ENCODE results near the gene PSAPL1.

The PSAPL1 gene

DNA sequence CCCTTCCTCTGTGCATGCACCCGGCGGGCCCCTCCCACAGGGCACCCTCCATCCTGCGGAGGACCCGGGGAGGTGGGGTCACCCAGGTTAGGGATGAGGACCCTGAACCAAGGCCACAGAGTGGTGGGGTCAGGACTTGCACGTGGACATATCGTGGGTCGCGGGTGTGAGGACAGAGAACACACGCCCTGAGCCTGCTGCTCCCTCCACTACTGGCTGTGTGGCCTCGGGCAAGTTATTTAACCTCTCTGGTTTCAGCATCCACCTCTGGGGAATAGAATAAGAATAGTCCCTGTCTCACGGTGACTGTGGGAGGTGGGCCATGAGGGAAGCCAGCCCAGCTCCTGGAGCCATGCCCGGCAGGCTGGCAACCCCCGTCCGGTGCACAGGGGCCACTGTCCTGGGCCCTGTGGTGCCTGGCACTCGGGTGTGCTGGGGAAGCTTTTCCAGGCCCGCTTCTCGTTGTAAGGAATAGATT lies 5.1 kb downstream of the PSAPL1 start:
- DNase-seq = no peak

DNA sequence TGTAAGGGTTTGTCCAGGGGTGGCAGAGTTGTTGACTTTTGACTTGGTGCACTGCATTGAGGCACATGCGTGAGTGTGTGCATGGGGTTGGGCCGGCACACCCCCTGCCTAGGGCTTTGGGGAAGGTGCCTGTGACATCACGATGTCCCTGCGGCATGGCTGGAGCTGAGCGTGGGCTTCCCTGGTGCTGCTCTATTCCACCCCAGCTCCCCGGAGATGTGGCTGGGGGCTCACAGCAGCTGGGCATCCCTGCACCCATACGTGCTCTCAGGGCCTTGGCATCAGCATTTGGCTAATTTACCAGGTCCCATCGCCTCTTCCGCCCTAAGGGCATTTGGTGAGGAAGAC lies 5.7 kb downstream of the PSAPL1 start:
- DNase-seq = no peak

DNA sequence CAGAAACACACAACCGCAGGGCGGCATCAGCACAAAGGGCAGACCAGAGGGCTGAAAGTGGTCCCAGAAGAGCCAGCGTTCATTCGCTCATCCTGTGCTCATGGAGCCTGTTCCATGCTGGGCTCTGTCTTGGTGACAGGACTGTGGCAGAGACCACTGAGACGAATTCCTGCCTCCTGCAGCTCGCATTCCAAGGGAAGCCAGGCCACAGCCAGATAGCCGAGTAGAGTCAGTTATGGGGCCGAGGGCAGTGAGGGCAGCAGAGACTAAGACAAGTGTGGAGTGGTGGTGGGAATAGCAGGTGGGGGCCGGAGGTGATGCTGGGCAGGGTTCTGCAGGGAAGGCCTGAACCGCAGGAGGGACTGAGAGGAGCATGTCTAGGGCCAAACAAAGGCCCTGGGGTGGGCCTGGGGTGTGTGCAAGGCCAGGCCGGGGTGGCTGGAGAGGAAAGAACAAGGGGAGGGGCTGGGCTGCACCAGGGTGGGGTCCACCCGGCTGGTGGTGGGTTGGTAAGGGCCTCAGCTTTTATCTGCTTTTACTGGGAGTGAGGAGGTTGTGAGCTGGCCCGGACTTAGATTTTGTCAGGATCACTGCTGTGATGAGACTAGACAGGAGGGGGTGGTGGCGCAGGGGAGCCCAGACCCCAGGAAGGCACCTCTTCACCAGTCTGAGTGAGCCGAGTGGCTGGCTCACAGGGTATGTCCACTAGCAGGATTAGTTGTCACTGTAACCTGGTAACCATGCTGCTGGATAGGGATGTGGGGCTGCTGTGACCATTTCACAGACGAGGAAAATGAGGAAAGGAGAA lies 6.3 kb downstream of the PSAPL1 start:
- no peak for DNase-seq

DNA sequence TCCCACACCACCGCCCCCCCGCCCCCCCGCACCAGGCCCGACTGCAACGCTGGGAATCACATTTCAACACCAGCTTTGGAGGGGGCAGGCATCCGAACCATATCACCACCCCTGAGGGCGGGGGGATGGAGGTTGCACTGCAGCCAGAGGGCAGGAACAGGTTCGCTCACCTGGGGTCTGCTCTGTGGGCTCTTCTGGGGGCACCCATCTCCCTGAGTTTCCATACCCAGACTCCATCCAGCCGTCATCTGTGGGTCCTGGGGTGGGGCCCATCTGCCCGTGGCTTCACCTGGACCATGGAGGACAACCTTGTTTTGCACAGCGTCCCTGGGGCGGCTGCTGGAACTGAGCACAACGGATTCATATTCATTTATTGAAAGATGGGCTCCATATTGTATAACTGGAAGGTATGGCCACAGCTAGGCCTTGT lies 6.9 kb downstream of the PSAPL1 start:
- DNase-seq = no peak

DNA sequence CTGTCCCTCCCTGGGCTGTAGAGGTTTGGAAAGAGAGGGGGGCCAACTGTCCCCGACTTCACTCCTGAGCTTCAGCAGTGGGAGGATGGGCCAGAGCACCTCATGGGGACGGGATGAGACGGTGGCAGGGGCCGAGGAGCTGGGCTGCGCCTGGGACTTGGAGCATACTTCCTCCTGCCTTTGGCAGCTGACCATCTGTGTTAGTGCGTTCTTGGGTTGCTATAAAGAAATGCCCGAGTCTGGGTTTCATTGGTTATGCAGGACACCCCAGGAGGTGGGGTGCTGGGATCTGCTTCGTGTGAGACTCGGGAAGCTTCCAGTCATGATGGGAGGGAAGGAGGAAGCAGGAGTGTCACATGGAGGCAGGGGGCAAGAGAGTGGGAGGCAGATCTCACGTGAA lies 7.4 kb downstream of the PSAPL1 start:
- no peak for DNase-seq

DNA sequence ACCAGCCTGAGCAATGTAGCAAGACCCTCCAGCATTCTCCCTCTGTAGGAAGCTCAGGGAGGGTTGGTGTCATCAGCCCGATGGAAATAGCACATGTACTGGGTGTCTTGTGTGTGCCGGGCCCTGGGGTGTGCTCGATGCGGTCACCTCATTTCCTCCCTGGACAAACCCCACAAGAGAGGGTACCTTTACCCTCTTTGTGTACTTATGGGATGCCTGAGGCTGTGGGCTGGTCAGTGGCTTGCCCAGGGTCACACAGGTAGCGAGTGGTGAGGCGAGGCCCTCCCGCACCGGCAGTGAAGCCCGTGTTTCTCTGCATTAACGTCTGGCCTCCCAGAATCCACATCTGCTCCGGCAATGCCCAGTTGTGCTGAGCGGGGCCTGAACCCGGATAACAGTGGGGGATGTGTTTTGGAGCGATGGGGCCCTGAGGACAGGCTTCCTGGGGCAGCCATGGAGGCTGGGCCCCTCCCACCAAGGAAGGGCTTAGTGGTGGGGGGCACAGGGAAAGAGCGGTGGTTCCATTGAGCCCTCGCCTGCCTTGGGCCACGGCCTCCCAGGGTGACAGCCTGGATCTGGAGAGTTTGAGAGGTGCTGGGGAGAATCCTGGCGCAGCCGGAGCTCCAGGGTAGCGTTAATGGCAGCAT lies 8.1 kb downstream of the PSAPL1 start:
- DNase-seq = no peak

DNA sequence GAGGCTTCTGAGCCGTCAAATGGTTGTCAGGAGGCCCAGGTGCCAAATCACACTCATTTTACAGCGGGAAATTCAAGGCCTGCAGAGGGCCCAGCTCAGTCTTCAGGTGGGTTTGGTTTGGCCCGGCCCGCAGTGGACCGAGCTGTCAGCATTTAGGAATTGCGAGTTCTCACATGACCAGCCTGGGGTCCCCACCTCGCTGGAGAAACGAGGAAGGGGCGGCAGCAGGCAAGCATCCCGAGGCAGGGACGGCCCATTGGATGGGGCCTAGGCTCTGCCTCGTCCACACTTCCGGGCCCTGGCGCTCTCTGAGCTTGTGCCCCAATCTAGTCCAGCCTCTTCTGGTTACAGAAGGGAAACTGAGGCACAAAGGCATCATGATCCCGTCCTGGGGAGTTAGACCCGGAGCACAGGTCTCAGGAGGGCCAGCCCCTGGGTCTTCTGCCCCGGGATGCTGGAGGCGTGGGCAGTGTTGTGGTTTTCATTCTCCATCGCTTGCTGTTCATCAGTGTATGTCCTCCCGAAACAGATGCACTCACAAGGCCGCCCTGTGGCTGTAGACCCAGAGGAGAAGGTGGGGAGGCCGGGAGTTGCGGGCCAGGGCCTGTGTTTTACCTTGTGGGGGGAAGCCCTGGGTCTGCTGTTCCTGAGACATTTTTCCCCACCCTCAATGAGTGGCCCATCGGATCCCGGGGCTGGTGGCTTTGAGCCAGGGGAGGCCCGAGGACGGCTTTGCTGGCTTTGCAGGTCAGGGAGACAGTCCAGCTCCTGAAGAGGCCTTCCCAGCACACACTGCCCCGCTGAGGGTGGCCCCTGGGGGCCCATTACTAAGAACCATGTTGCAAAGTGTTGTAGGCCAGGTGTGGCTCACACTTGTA lies 8.9 kb downstream of the PSAPL1 start:
- no peak for DNase-seq

DNA sequence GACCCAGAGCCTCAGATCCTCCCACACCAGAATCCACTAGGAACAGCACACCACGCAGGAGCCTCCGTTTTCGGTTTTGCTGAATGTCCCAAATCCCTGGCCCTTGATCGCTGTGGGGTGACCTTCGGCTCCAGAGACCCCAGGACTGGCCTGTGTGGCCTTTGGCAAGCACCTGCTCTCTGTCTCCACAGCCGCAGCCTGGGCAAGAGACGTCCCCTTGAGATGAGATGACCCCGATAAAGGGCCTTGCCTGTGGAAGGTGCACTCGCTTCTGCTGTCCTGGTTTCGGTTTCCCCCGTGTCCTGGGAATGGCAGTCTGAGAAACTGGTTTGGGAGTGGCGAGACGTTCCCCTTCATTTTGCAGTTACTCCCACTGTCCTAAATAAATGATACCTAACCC lies 9.6 kb downstream of the PSAPL1 start:
- DNase-seq = no peak

DNA sequence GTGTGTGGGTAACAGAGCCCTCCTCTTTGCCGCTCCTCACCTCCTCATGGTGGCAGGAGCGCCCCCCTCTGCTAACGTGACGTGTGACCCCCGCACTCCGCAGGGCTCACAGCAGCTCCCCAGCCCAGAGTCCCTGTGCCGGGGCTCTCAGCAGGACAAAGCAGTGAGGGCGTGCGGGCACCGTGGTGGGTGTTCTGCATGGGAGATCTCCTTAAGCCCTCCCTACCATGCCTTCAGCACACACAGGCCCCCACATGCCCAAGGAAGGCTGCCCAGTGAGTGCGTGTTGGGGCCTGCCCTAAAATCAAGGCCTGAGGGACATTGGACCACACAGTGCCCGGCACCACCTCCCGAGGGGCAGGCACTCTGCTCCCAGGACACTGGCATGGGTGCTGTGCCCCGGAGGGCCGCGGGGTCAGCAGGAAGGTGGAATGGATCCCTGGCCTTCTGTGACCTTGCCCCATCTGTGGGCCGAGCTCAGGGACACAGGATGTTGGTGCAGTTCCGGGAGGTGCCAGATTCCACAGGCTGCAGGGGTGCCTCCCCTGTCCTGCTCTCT lies 10.1 kb downstream of the PSAPL1 start:
- no peak for DNase-seq

DNA sequence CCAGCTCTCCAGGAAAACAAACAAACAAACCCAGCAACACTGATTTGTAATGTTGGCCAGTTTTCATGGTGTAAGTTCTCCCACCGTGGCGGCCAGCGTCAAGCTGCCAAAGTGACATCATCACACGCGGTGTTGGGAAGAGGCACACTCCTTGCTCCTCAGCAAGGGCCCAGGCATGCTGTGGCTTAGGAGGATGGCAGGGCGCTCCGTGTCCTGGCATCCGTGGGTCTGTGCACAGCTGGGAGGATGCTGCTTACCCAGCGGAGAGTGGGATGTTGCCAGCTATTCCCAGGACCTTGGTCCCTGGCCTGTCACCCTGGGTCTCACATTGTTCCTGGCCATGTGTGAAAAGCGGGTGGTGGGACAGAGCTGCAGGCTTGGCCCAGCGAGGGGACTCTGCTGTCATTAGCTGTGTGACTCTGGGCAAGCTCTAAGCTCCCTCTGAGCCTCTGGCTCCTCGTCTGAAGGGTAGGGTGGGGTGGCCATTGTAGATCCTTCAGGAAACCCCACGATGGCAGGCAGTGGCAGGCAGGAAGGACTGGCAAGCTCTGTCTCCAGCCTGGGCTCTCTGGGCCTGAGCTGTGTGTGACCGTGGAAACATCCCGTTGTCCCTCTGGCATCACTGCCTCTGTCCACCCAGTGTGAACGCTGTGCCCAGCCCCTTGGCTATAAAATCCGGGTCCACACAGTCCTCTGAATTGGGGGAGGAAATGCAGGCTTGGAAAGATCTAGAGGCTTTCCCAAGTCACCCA lies 10.8 kb downstream of the PSAPL1 start:
- no peak for DNase-seq

DNA sequence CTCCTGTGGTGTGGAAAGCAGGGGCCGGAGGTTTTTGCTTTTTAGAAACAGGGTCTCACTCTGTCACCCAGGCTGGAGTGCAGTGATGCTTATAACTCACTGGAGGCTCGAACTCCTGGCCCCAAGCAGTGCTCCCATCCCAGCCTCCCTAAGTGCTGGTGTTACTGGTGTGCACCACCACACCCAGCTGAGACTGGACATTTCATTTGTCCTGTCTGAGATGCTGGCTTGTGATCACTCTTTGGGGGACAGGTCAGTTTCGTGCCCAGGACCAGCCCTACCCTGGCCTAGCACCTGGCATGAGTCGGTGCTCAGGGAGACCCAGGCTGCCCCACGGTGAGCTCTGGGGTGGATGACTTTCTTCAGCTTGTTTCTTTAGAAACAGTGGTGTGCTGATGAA lies 11.3 kb downstream of the PSAPL1 start:
- DNase-seq = no peak

DNA sequence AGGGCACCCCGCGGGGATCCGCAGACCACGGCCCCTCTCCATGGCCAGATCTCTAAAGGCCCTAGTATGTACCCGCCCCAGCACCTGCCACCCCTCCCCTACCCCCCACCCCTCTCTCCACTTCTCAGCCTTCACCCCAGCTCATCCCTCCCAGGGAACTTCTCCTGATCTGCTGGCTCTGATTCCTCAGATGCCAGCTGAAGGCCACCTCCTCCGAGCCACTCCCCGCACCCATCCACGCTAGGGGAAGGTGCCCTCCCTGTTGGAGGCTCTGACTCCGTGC lies 11.9 kb downstream of the PSAPL1 start:
- DNase-seq = no peak

DNA sequence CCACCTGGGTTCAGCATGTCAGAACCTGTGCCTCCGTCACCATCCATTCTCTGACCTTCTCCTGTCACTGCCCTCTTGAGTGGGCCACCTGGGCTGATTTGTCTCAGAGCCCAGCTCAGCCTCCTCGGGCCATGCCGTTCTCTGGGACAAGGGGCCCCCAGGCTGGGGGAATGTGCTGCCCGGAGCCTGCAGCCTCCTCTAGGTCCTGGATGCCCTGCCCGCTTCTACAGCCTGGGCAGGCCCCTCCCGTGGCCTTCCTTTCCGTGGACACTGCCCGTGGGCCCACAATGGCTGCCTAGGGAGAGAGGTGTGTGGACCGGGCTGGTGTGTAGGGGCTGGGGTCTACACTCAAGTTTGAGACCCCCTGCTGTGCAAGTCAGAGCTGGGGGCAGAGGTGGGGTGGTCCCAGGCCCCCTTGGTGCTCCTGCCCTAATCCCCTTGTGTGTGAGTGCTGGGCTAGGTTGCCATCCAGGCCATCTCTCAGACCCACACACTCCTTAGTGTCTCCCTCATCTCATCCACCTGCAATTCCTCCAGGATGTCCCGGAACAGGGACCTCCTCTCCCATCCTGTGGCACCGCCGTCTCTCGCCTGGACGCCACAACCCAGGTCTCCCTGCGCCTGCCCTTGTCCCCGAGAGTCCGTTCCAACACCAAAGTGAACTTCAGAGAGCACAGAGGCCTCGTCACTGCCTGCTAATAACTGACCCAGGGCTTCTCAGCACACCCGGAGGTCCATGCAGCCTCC lies 12.4 kb downstream of the PSAPL1 start:
- no peak for DNase-seq

DNA sequence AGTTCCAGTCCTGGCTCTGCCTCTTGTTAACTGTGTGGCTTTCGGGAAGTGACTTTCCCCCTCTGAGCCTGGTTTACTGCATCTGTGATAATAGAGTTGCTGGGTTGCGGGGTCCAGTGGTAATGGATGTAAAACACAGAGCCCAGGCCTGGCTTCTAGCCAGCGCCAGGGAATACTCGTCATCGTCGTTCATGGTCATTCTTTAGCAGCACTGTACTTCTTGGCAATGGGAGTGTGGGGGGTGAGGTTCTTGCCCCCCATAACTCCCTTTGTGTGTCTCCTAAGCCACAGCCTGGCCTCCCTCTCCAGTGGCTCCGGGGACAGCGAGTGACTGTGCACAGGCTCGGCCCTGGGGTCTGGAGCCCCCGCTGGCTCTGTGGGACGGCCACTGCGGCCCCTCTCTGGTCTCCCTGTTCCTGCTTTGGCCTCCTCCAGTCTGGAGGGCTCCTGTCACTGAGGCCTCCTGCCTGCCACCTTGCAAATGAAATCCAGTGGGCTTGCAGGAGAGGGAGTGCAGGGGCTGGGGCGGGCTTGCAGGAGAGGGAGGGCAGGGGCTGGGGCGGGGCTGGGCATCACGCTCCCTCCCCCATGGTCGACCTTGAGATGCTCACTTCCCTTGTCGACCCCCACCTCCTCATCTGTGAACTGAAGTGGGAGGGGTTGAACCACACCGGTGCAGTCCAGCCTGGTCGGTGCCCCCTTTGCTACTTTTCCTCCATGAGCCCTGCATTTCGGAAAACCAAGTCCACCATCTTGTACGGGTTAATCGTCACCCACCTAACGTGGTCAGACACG lies 13.2 kb downstream of the PSAPL1 start:
- no peak for DNase-seq

DNA sequence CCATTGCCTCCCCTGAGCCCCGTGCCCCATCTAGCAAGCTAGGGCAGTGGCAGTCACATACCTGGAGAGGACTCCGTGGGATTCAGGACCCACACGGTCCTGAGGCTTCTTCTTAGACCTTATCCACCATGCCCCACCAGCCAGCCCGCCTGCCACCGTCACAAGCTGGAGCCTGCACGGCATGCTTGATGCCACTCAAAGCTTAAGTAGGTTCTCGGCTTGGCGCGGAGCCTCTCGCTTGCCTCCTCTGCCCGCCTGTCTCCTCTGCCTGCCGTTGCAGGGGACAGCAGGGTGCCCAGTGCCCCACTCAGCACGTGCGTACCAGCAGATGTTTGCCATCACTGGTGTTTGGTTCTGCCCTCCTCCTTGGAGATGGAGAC lies 14.1 kb downstream of the PSAPL1 start:
- no peak for DNase-seq

DNA sequence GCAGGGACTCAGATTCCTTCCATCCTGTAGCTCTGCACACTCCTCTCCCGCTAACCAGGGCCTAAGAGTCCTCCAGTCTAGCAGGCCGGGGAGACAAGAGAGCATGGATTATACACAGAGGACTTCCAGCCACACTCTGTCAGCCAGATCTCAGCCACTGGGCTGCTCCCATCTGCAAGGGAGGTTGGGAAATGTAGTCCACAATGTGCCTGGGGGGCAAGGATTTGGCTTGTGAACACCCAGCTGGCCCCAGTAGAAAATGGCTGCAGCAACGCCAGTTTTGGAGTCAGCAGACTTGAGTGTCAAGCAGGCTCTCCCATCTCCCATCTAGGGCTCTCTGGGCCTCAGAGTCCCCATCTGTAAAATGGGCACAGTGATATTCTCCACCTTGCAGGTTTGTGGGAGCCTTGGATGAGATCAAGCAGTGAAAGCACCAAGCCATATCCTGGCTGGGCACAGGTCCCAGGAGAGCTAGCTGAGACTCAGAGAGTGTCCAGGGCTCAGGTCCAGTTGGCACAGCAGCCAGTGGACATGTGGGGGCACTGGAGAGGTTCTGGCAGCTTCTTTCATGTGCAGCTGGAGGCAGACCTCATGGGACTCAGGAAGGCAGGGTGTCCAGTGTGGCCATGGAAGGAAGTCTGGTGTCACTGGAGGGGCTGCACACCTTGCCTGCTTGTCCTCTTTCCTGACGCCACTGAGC lies 14.6 kb downstream of the PSAPL1 start:
- DNase-seq = no peak

DNA sequence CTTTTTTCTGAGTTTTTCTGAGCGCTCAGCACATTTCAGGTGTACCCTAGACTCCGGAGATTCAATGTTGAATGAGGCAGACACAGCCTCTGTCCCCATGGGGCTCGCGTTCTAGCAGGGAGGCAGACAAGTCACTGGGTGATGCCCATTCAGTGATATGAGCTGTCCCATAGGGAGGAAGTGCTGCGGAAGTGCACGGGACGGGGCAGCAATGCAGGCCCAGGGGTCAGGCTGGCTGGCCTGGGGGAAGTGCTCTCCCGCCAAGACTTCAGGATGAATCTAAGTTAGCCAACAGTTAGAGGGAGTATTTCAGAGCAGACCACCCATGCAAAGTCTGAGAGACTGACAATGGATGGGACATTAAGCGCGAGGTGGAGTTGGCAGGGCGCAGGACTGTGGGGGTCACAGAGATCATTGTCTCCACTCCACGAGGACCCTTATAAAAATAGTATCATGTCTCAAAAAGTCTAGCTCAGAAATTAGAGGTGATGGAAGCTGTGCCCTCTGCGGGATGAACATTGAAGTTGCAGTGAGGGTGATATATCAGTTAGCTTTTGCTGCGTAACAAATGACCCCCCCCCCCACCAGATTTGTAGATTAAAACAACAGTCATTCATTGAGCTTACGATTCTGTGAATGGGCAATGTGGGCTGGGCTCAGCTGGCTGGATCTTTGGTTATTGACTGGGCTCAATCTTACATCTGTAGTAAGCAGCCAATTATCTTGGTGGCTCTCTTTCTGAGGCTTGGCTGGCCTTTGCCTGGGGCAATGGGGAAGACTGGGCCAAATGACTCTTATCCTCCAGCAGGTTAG lies 16.4 kb downstream of the PSAPL1 start:
- no peak for DNase-seq

DNA sequence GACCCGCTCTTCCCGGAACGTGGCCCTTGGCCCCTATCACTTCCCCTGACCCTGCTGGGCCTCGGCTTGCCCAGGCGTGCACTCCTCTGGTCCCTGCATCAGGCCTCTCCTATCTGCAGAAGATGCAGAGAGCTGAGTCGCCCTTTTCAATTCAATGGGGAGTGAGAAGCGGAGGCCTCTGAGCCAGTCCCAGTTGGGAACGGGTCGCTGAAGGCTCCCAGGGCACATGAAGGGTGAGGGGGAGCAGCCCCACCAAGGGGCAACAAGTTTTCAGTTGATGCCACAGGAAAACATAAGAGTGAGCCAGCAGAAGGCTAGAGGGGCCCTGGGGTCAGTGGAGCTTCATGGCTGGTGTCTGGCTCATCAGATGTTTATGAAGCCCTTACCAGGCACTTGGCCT lies 17.1 kb downstream of the PSAPL1 start:
- no peak for DNase-seq

DNA sequence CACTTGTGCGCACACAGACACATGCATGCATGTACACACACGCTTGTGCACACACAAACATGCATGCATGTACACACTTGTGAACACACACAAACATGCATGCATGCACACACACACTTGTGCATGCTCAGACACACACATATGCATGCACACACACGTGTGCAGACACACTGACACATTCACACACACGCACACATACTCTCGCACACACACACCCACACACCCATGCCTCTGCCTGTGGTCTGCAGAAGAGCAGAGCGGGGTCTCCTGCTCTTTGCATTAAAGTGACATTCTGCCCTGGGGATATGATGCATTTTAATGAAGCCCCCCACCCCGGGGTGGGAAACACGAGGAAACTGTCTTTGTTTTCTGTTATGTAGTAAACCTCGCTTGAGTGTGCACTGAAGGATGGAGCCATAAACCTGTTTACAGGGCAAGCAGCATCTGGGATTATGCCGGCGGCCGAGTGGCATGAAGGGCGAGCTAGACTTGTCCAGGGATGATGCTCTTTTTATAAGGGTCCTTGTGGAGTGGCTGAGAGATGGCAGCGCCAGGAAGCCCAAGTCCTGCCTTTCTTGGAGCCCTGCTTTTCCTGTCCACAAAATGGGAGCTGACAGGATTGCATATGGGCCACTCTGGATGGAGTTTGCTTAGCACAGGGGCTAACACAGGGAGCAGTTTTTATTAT lies 17.8 kb downstream of the PSAPL1 start:
- DNase-seq = no peak
